HEK293 (cell line): Measurements from ENCODE around the gene PRPF8.
A peak's percentile ranks its signal among the peaks of the same experiment; 100 is the strongest.

Source experiments
- CTCF ChIA-PET: fragments of 350-600 bp; formaldehyde crosslinking; extraction: SDS; loops from one replicate; lab custom pipeline; 2021; ENCODE audit warnings: antibody characterized with exemption; lab: Yijun Ruan, JAX
- POLR2A ChIA-PET: fragments of 300-600 bp; formaldehyde crosslinking; extraction: SDS; loops from one replicate; lab custom pipeline; 2020; ENCODE audit warnings: antibody characterized with exemption, inconsistent platforms; lab: Yijun Ruan, JAX
- H3K27ac ChIP-seq: fragments of 200-500 bp; sonication (Bioruptor generic); 2 replicates; pipeline ENCODE4 v1.5.1; 2014; ENCODE audit warnings: low read depth, low read length, control low read depth, inconsistent platforms; ENCODE audit errors: extremely low read depth
- H3K36me3 ChIP-seq, 2 experiments: fragments of 200-500 bp in 1 of 2; sonication (Bioruptor generic) in 1 of 2; 1 replicate in 1 of 2; 2 replicates in 1 of 2; pipeline ENCODE4 v1.5.1; 2014 to 2017; ENCODE audit warnings: inconsistent platforms in 2 of 2, low read length in 2 of 2; ENCODE audit not compliant: control insufficient read depth in 2 of 2, insufficient read depth in 1 of 2
- H3K4me1 ChIP-seq: fragments of 200-500 bp; sonication (Bioruptor generic); 2 replicates; pipeline ENCODE4 v1.5.1; 2014; ENCODE audit warnings: mild to moderate bottlenecking, low read length, inconsistent platforms; ENCODE audit not compliant: control insufficient read depth, insufficient read depth
- H3K4me3 ChIP-seq: 2 replicates; pipeline ENCODE4 v1.5.1; 2011; ENCODE audit warnings: low read depth, mild to moderate bottlenecking, control low read depth, low read length, moderate library complexity
- H3K9me3 ChIP-seq: fragments of 200-500 bp; sonication (Bioruptor generic); 2 replicates; pipeline ENCODE4 v1.5.1; 2014; ENCODE audit warnings: low read depth, low read length, inconsistent platforms; ENCODE audit not compliant: control insufficient read depth, insufficient read depth
- ELK4 ChIP-seq: IDR thresholded peaks from 2 replicates; pipeline ENCODE4 v1.6.1; 2011; ENCODE audit warnings: mild to moderate bottlenecking, low read depth, low read length, borderline replicate concordance
- GFI1B ChIP-seq: fragments of 450-650 bp; formaldehyde crosslinking; IDR thresholded peaks from 2 replicates; pipeline ENCODE4 v1.5.1; 2016; ENCODE audit warnings: missing biosample characterization, missing genetic modification characterization
- REST ChIP-seq: fragments of 450-650 bp; formaldehyde crosslinking; IDR thresholded peaks from 2 replicates; pipeline ENCODE4 v1.5.1; 2016; ENCODE audit warnings: missing biosample characterization, missing genetic modification characterization
- ZBTB48 ChIP-seq: fragments of 450-650 bp; formaldehyde crosslinking; IDR thresholded peaks from 2 replicates; pipeline ENCODE4 v1.5.1; 2016; ENCODE audit warnings: missing biosample characterization, missing genetic modification characterization
- ZFP41 ChIP-seq: fragments of 450-650 bp; formaldehyde crosslinking; IDR thresholded peaks from 2 replicates; pipeline ENCODE4 v1.5.1; 2016; ENCODE audit warnings: missing biosample characterization, missing genetic modification characterization, borderline replicate concordance
- ZNF132 ChIP-seq: fragments of 450-650 bp; formaldehyde crosslinking; IDR thresholded peaks from 2 replicates; pipeline ENCODE4 v1.5.1; 2017; ENCODE audit warnings: missing biosample characterization, missing genetic modification characterization, borderline replicate concordance
- ZNF146 ChIP-seq: fragments of 450-650 bp; formaldehyde crosslinking; IDR thresholded peaks from 2 replicates; pipeline ENCODE4 v1.5.1; 2016; ENCODE audit warnings: missing biosample characterization, missing genetic modification characterization
- ZNF155 ChIP-seq: fragments of 450-650 bp; formaldehyde crosslinking; IDR thresholded peaks from 2 replicates; pipeline ENCODE4 v1.5.1; 2016; ENCODE audit warnings: missing biosample characterization, missing genetic modification characterization
- ZNF214 ChIP-seq: fragments of 450-650 bp; formaldehyde crosslinking; IDR thresholded peaks from 2 replicates; pipeline ENCODE4 v1.5.1; 2017; ENCODE audit warnings: missing biosample characterization, mild to moderate bottlenecking, missing genetic modification characterization, borderline replicate concordance
- ZNF239 ChIP-seq: fragments of 450-650 bp; formaldehyde crosslinking; IDR thresholded peaks from 2 replicates; pipeline ENCODE4 v1.5.1; 2016; ENCODE audit warnings: missing biosample characterization, missing genetic modification characterization
- ZNF24 ChIP-seq: fragments of 450-650 bp; formaldehyde crosslinking; IDR thresholded peaks from 2 replicates; pipeline ENCODE4 v1.5.1; 2016; ENCODE audit warnings: missing biosample characterization, missing genetic modification characterization
- ZNF560 ChIP-seq: fragments of 450-650 bp; formaldehyde crosslinking; IDR thresholded peaks from 2 replicates; pipeline ENCODE4 v1.5.1; 2017; ENCODE audit warnings: missing biosample characterization, missing genetic modification characterization, borderline replicate concordance
- ZNF561 ChIP-seq: fragments of 450-650 bp; IDR thresholded peaks from 2 replicates; pipeline ENCODE4 v1.5.1; 2018; ENCODE audit warnings: missing biosample characterization, missing genetic modification characterization, borderline replicate concordance
- ZNF645 ChIP-seq: fragments of 450-650 bp; formaldehyde crosslinking; IDR thresholded peaks from 2 replicates; pipeline ENCODE4; 2016; ENCODE audit warnings: missing biosample characterization, missing genetic modification characterization
- ZNF777 ChIP-seq: fragments of 450-650 bp; formaldehyde crosslinking; IDR thresholded peaks from 2 replicates; pipeline ENCODE4 v1.5.1; 2017; ENCODE audit warnings: missing biosample characterization, missing genetic modification characterization, borderline replicate concordance
- TF ChIP-seq, protein P1 (sequence below): fragments of 450-650 bp; formaldehyde crosslinking; conservative IDR thresholded peaks from 2 replicates; pipeline ENCODE4 v1.5.1; 2016; ENCODE audit warnings: low read depth, missing biosample characterization, missing genetic modification characterization
- TF ChIP-seq, protein P2 (sequence below): fragments of 450-650 bp; formaldehyde crosslinking; IDR thresholded peaks from 2 replicates; pipeline ENCODE4 v1.5.1; 2017; ENCODE audit warnings: missing biosample characterization, mild to moderate bottlenecking, missing genetic modification characterization, moderate library complexity
- TF ChIP-seq, protein P3 (sequence below): fragments of 450-650 bp; formaldehyde crosslinking; IDR thresholded peaks from 2 replicates; pipeline ENCODE4 v1.5.1; 2016; ENCODE audit warnings: missing biosample characterization, missing genetic modification characterization
- TF ChIP-seq, protein P4 (sequence below): fragments of 450-650 bp; formaldehyde crosslinking; IDR thresholded peaks from 2 replicates; pipeline ENCODE4 v1.5.1; 2017; ENCODE audit warnings: missing biosample characterization, missing genetic modification characterization

PRPF8 gene

DNA sequence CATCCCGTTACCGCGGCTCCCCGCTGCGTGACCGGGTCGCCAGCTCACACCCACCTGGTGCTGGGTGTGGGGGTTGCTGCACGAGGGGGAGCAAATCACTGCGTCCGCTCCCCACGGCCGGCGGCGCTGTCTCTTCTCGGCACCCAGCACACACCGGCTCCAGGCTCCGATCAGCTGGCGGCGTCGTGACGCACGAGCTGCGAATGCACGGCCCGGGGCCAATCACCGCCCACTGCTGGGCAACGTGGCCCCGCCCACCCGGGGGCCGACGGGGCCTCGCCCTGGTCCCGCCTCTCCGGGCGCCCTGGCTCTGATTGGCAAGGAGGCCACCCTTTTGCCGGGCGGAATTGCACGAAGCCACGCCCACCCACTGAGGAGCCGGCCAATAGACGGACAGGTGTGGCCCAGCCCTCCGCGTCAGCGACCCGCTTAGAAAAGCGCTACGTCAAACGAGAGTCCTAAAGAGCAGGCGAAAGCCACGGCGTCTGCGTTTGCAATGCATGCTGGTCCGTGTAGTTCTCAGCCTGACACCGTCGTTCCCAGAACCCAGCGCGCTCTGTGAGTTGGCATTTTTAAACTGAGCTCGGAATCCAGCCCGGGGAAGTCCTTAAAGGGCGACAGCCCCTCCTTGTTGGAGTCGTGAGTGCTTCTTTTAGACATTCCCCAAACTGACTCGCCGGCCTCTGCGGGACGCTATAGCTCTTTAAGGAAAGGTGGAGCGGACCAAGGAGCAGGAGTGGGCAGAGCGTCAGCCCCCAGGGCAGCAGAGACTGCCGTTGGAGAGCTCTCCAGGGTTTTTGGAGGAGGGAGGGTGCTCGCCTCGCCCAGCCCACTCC lies 31.6 kb upstream of the PRPF8 start (continued):
- TF ChIP-seq, protein P1, sequence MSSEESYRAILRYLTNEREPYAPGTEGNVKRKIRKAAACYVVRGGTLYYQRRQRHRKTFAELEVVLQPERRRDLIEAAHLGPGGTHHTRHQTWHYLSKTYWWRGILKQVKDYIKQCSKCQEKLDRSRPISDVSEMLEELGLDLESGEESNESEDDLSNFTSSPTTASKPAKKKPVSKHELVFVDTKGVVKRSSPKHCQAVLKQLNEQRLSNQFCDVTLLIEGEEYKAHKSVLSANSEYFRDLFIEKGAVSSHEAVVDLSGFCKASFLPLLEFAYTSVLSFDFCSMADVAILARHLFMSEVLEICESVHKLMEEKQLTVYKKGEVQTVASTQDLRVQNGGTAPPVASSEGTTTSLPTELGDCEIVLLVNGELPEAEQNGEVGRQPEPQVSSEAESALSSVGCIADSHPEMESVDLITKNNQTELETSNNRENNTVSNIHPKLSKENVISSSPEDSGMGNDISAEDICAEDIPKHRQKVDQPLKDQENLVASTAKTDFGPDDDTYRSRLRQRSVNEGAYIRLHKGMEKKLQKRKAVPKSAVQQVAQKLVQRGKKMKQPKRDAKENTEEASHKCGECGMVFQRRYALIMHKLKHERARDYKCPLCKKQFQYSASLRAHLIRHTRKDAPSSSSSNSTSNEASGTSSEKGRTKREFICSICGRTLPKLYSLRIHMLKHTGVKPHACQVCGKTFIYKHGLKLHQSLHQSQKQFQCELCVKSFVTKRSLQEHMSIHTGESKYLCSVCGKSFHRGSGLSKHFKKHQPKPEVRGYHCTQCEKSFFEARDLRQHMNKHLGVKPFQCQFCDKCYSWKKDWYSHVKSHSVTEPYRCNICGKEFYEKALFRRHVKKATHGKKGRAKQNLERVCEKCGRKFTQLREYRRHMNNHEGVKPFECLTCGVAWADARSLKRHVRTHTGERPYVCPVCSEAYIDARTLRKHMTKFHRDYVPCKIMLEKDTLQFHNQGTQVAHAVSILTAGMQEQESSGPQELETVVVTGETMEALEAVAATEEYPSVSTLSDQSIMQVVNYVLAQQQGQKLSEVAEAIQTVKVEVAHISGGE (tag by site-specific recombination), result 0 out of 2 replicates have a peak, but pooled peaks have one; percentile 29
- TF ChIP-seq, protein P2, sequence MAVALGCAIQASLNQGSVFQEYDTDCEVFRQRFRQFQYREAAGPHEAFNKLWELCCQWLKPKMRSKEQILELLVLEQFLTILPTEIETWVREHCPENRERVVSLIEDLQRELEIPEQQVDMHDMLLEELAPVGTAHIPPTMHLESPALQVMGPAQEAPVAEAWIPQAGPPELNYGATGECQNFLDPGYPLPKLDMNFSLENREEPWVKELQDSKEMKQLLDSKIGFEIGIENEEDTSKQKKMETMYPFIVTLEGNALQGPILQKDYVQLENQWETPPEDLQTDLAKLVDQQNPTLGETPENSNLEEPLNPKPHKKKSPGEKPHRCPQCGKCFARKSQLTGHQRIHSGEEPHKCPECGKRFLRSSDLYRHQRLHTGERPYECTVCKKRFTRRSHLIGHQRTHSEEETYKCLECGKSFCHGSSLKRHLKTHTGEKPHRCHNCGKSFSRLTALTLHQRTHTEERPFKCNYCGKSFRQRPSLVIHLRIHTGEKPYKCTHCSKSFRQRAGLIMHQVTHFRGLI (tag by site-specific recombination), result 0 out of 2 replicates have a peak, but pooled peaks have one; percentile 6
- no peak for TF ChIP-seq ZNF214 (tag by site-specific recombination)
- TF ChIP-seq REST (tag by site-specific recombination), result peak; percentile 68
- no peak for TF ChIP-seq ZNF561 (tag by site-specific recombination)
- TF ChIP-seq ZNF645, result no peak
- TF ChIP-seq, protein P3, sequence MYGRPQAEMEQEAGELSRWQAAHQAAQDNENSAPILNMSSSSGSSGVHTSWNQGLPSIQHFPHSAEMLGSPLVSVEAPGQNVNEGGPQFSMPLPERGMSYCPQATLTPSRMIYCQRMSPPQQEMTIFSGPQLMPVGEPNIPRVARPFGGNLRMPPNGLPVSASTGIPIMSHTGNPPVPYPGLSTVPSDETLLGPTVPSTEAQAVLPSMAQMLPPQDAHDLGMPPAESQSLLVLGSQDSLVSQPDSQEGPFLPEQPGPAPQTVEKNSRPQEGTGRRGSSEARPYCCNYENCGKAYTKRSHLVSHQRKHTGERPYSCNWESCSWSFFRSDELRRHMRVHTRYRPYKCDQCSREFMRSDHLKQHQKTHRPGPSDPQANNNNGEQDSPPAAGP, result peak; percentile 67
- no peak for TF ChIP-seq ZFP41 (tag by site-specific recombination)
- TF ChIP-seq, protein P4, sequence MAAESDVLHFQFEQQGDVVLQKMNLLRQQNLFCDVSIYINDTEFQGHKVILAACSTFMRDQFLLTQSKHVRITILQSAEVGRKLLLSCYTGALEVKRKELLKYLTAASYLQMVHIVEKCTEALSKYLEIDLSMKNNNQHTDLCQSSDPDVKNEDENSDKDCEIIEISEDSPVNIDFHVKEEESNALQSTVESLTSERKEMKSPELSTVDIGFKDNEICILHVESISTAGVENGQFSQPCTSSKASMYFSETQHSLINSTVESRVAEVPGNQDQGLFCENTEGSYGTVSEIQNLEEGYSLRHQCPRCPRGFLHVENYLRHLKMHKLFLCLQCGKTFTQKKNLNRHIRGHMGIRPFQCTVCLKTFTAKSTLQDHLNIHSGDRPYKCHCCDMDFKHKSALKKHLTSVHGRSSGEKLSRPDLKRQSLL (tag by site-specific recombination), result peak; percentile 87

- CTCF ChIA-PET, result interaction anchor here (0.6 to 5.1 kb wide), 4 partner anchors 54 to 149 kb away, joined by 3 to 44 read pairs (median 6); no protein-coding TSS in a partner anchor
- H3K27ac ChIP-seq, result no peak overlapping the region
- POLR2A ChIA-PET, result interaction anchor here (0.5 to 4.6 kb wide), 29 partner anchors 9 to 1468 kb away, joined by 3 to 45 read pairs (median 6); partner anchors contain the start of genes INPP5K, PITPNA, PRPF8 and RILP
- no peak for TF ChIP-seq ZBTB48 (tag by site-specific recombination)
- no peak for TF ChIP-seq ZNF24 (tag by site-specific recombination)
- TF ChIP-seq ZNF132 (tag by site-specific recombination), result no peak
- TF ChIP-seq ZNF777, result no peak
- TF ChIP-seq ZNF560 (tag by site-specific recombination), result no peak
- no peak for TF ChIP-seq ZNF155
- TF ChIP-seq ZNF239 (tag by site-specific recombination), result 0 out of 2 replicates have a peak, but pooled peaks have one; percentile 26
- 0 out of 2 replicates have a peak, but pooled peaks have one; percentile 57 for TF ChIP-seq GFI1B (tag by site-specific recombination)
- TF ChIP-seq ZNF146 (tag by site-specific recombination), result 0 out of 2 replicates have a peak, but pooled peaks have one; percentile 16
- TF ChIP-seq ELK4, result no peak
- peaks cover 0 to 23% of the 10 kb centered on the region in 2 experiments; a peak in 1 of 3 replicates for H3K36me3 ChIP-seq
- H3K9me3 ChIP-seq, result no peaks in the 10 kb centered on the region
- peak overlapping the region; percentile 86 for H3K4me3 ChIP-seq
- H3K4me1 ChIP-seq, result peaks cover 18% of the 10 kb centered on the region
Measured at GRCh38 chr17:1715803-1716075, 31.1 kb upstream of the PRPF8 start.
